ENCODE measurements around the gene TEX38.

DNA sequence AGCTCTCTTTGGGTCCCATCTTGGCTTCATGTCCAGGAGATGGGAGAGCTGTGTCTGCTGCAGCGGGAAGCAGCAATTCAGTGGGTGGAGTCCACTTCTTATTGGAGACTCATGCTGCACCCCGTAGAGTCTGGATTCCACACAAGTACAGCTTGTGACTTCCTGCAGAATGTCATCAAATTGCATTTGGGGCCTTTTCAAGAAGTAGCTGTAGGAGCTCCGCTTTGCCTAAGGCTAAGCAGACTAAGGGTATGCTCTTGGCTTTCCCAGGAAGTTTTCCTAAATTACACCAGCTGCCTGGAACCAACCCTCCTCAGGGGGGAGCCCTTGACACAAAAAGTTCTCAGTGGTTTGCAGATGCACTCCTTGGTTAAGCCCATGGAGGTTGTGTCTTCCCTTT lies 49.3 kb upstream of the TEX38 start:
- TF ChIP-seq, protein P1, sequence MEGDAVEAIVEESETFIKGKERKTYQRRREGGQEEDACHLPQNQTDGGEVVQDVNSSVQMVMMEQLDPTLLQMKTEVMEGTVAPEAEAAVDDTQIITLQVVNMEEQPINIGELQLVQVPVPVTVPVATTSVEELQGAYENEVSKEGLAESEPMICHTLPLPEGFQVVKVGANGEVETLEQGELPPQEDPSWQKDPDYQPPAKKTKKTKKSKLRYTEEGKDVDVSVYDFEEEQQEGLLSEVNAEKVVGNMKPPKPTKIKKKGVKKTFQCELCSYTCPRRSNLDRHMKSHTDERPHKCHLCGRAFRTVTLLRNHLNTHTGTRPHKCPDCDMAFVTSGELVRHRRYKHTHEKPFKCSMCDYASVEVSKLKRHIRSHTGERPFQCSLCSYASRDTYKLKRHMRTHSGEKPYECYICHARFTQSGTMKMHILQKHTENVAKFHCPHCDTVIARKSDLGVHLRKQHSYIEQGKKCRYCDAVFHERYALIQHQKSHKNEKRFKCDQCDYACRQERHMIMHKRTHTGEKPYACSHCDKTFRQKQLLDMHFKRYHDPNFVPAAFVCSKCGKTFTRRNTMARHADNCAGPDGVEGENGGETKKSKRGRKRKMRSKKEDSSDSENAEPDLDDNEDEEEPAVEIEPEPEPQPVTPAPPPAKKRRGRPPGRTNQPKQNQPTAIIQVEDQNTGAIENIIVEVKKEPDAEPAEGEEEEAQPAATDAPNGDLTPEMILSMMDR (IDR thresholded peaks at IDR 0.05) = no peak; the same call in 1 of the 2 replicates
- TF ChIP-seq POLR2AphosphoS5 (IDR thresholded peaks at IDR 0.05; ENCODE audit: low read depth, low read length) (no peak), SIN3A (IDR thresholded peaks at IDR 0.05; ENCODE audit: borderline replicate concordance, insufficient read depth, low read depth, low read length) (no peak), TCF7L2 (IDR thresholded peaks at IDR 0.05; ENCODE audit: low read depth, low read length) (no peak)
- TF ChIP-seq, protein P2, sequence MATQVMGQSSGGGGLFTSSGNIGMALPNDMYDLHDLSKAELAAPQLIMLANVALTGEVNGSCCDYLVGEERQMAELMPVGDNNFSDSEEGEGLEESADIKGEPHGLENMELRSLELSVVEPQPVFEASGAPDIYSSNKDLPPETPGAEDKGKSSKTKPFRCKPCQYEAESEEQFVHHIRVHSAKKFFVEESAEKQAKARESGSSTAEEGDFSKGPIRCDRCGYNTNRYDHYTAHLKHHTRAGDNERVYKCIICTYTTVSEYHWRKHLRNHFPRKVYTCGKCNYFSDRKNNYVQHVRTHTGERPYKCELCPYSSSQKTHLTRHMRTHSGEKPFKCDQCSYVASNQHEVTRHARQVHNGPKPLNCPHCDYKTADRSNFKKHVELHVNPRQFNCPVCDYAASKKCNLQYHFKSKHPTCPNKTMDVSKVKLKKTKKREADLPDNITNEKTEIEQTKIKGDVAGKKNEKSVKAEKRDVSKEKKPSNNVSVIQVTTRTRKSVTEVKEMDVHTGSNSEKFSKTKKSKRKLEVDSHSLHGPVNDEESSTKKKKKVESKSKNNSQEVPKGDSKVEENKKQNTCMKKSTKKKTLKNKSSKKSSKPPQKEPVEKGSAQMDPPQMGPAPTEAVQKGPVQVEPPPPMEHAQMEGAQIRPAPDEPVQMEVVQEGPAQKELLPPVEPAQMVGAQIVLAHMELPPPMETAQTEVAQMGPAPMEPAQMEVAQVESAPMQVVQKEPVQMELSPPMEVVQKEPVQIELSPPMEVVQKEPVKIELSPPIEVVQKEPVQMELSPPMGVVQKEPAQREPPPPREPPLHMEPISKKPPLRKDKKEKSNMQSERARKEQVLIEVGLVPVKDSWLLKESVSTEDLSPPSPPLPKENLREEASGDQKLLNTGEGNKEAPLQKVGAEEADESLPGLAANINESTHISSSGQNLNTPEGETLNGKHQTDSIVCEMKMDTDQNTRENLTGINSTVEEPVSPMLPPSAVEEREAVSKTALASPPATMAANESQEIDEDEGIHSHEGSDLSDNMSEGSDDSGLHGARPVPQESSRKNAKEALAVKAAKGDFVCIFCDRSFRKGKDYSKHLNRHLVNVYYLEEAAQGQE (IDR thresholded peaks at IDR 0.05; ENCODE audit: insufficient read depth in 1 of 2, low read depth in 2 of 2, low read length in 1 of 2) = no peak

All from Panc1 (cell line).